Large intestine (tissue), 3 donors: ENCODE data around the gene CREB1. TPM values are rescaled to one million over a fixed set of nuclear protein-coding genes. Genes with fewer than 3 reads are reported as not detected.
"Not testable (repeated sequence)": the region's sequence is repeated elsewhere in the genome, so short reads cannot be mapped to it uniquely, and the experiment has no call there.

Experiments used
- DNase-seq, 2 donors: peaks; one replicate each; pipeline versions ENCODE4 v3.0.0 to v3.0.0-alpha.2; 2013
- H3K27ac ChIP-seq: one replicate; pipeline ENCODE4 v1.5.1; 2013; ENCODE audit warnings: low read length
- H3K27me3 ChIP-seq: 2 replicates; pipeline ENCODE4 v1.6.1; 2013; ENCODE audit warnings: low read length; ENCODE audit not compliant: control insufficient read depth, insufficient read depth
- H3K36me3 ChIP-seq: 2 replicates; pipeline ENCODE4 v1.6.1; 2013; ENCODE audit warnings: low read length; ENCODE audit not compliant: control insufficient read depth, insufficient read depth
- H3K4me1 ChIP-seq: one replicate; pipeline ENCODE4 v1.6.1; 2013; ENCODE audit warnings: low read length; ENCODE audit not compliant: control insufficient read depth, insufficient read depth
- H3K4me3 ChIP-seq: one replicate; pipeline ENCODE4 v1.5.1; 2013; ENCODE audit warnings: low read length
- H3K9me3 ChIP-seq: one replicate; pipeline ENCODE4 v1.6.1; 2013; ENCODE audit warnings: mild to moderate bottlenecking, low read depth, low read length, moderate library complexity; ENCODE audit not compliant: control insufficient read depth
- WGBS: methylation state at CpG from one replicate; pipeline ENCODE4 v1.1.5; 2013; ENCODE audit warnings: low lambda C conversion rate; ENCODE audit not compliant: insufficient coverage; 5-methylcytosine and 5-hydroxymethylcytosine counted together
- polyA plus RNA-seq: library from polyadenylated mRNA; unstranded; fragments of 120-200 nt; gene quantifications from one replicate; pipeline ENCODE4 v1.2.1, GENCODE V29; 2013

The CREB1 gene
- polyA plus RNA-seq, 1 donor, result 37.5 TPM

- Histone ChIP-seq H3K27ac (no peak overlapping the region), H3K36me3 (no peaks in the 10 kb centered on the region), H3K4me1 (no peaks in the 10 kb centered on the region), H3K27me3 (no peaks in the 10 kb centered on the region), H3K9me3 (no peaks in the 10 kb centered on the region), H3K4me3 (no peak overlapping the region)
- DNase-seq, result no peak
- no CpG with 5 or more reads among the region's 4 CpGs for WGBS
Observed at GRCh38 chr2:207489251-207489650, 40.5 kb upstream of the CREB1 start.

GRCh38 chr2:207490441-207490840, 39.3 kb upstream of the CREB1 start:
- H3K27me3 ChIP-seq, result no peaks in the 10 kb centered on the region
- no peaks in the 10 kb centered on the region for H3K36me3 ChIP-seq
- no peak for DNase-seq
- no peaks in the 10 kb centered on the region for H3K4me1 ChIP-seq
- H3K27ac ChIP-seq, result no peak overlapping the region
- H3K9me3 ChIP-seq, result no peaks in the 10 kb centered on the region
- no peak overlapping the region for H3K4me3 ChIP-seq
- 100% methylated on average over 3 of the region's 3 CpGs for WGBS

DNA sequence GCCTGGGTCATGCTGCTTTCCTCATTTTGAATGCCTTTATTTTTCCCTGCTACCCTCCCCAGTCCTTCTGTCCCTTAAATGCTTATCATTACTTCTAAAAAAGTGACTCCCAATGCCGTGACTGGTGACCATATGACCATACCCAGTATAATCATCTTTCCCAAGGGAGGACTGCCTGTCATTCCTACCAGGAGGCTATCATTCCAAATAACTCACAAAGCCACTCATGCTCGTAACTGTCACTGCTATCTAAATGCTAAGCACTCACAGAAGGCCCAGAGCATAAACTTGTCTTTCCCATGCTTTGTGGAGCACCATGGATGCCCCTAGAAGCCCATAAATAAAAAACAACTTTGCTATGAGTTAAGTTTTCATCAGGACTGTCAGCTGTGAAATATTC, 38.7 kb upstream of the CREB1 start:
- Histone ChIP-seq H3K4me3 (no peak overlapping the region), H3K4me1 (no peaks in the 10 kb centered on the region), H3K27ac (no peak overlapping the region), H3K9me3 (no peaks in the 10 kb centered on the region), H3K36me3 (no peaks in the 10 kb centered on the region), H3K27me3 (no peaks in the 10 kb centered on the region)
- no CpG with 5 or more reads among the region's 2 CpGs for WGBS
- DNase-seq, result no peak

DNA sequence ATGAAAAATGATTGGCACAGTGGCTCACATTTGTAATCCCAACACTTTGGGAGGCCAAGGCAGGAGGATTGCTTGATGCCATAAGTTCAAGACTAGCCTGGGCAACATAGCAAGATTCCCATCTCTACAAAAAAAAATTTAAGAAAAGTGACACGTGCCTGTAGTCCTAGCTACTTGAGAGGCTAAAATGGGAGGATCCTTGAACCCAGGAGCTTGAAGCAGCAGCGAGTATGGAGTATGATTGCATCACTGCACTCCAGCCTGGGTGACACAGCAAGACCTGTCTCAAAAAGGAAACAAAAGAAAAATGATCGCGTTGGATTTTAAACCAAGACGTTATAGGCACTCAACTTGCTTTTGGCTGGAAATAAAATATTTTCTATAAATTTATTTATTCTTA, 37.8 kb upstream of the CREB1 start:
- no peak for DNase-seq
- Histone ChIP-seq H3K27me3 (peaks cover 2% of the 10 kb centered on the region), H3K9me3 (no peaks in the 10 kb centered on the region), H3K4me1 (no peaks in the 10 kb centered on the region), H3K36me3 (no peaks in the 10 kb centered on the region), H3K4me3 (no peak overlapping the region), H3K27ac (no peak overlapping the region)
- 78% methylated on average over 2 of the region's 5 CpGs for WGBS

GRCh38 chr2:207492461-207492860, 37.3 kb upstream of the CREB1 start:
- WGBS, result no CpG with 5 or more reads among the region's 1 CpG

GRCh38 chr2:207494137-207494536, 35.6 kb upstream of the CREB1 start:
- Histone ChIP-seq H3K27ac (no peak overlapping the region), H3K9me3 (no peaks in the 10 kb centered on the region), H3K4me3 (no peak overlapping the region), H3K4me1 (no peaks in the 10 kb centered on the region), H3K27me3 (peaks cover 2% of the 10 kb centered on the region), H3K36me3 (no peaks in the 10 kb centered on the region)
- no CpG with 5 or more reads among the region's 1 CpG for WGBS
- DNase-seq, result no peak

More at GRCh38 chr2:207492461-207492860, 37.3 kb upstream of the CREB1 start:
- DNase-seq, result no peak
- no peaks in the 10 kb centered on the region for H3K36me3 ChIP-seq
- H3K4me3 ChIP-seq, result no peak overlapping the region
- peaks cover 2% of the 10 kb centered on the region for H3K27me3 ChIP-seq
- no peak overlapping the region for H3K27ac ChIP-seq
- H3K4me1 ChIP-seq, result no peaks in the 10 kb centered on the region
- H3K9me3 ChIP-seq, result no peaks in the 10 kb centered on the region

DNA sequence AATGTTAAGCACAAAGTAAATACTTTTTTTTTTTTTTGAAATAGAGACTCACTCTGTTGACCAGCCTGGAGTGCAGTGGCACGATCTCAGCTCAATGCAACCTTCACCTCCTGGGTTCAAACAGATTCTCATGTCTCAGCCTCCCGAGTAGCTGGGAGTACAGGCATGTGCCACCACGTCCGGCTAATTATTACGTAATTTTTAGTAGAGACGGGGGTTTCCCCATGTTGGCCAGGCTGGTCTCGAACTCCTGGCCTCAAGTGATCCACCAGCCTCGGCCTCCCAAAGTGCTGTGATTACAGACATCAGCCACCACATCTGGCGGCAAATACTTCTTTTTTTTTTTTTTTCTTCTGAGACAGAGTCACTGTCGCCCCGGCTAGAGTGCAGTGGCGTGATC, 32.8 kb upstream of the CREB1 start:
- whole genome bisulfite sequencing, result no CpG with 5 or more reads among the region's 12 CpGs
- DNase-seq, H3K36me3 ChIP-seq, H3K9me3 ChIP-seq, H3K4me1 ChIP-seq, H3K27ac ChIP-seq, H3K27me3 ChIP-seq, H3K4me3 ChIP-seq: not testable (repeated sequence)

DNA sequence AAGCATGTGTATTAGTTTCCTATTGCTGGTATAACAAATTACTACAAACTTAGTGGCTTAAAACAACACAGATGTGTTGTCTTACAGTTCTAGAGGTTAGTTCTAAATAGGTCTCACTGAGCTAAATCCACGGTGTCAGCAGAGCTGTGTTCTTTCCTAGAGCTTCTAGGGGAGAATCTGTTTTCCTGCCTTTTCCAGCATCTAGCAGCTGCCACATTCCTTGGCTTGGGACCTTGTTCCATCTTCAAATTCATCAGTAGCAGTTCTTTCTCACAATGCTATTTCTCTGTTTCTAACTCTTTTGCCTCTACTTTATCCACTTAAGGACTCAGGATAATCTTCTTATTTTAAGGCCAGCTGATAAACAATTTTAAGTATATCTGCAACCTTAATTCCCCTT, 32.2 kb upstream of the CREB1 start:
- H3K4me3 ChIP-seq, result no peak overlapping the region
- no peak overlapping the region for H3K27ac ChIP-seq
- H3K9me3 ChIP-seq, result no peaks in the 10 kb centered on the region
- H3K36me3 ChIP-seq, result no peaks in the 10 kb centered on the region
- no CpG with 5 or more reads among the region's 1 CpG for WGBS
- peaks cover 2% of the 10 kb centered on the region for H3K27me3 ChIP-seq
- DNase-seq, result no peak
- no peaks in the 10 kb centered on the region for H3K4me1 ChIP-seq

DNA sequence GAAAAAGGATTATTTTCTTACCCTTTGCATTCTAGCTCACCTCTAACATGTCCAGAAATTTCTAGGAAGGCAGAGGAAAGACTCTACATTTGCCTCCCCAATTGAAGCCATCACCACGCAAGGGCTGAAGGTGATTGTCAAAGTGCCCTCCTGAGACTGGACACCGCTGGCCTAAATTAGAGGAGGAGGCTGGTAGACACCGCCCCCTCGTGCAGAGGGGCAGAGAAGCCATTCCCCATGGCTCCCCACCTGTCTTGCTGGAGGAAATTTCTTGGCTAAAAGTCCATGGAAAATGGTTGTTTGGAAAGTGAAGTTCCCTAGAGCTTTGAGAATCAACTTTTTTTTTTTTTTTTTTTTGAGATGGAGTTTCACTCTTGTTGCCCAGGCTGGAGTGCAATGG, 31.3 kb upstream of the CREB1 start:
- no CpG with 5 or more reads among the region's 4 CpGs for WGBS

GRCh38 chr2:207499114-207499513, 30.6 kb upstream of the CREB1 start:
- H3K27me3 ChIP-seq, result peaks cover 2% of the 10 kb centered on the region
- H3K9me3 ChIP-seq, result no peaks in the 10 kb centered on the region
- whole genome bisulfite sequencing, result no CpG with 5 or more reads among the region's 1 CpG
- no peak overlapping the region for H3K4me3 ChIP-seq
- DNase-seq, result no peak
- no peaks in the 10 kb centered on the region for H3K36me3 ChIP-seq
- no peak overlapping the region for H3K27ac ChIP-seq
- H3K4me1 ChIP-seq, result no peaks in the 10 kb centered on the region

More for the DNA sequence above, 31.3 kb upstream of the CREB1 start:
- H3K9me3 ChIP-seq, result no peaks in the 10 kb centered on the region
- DNase-seq, result no peak
- H3K4me1 ChIP-seq, result no peaks in the 10 kb centered on the region
- no peak overlapping the region for H3K27ac ChIP-seq
- peaks cover 2% of the 10 kb centered on the region for H3K27me3 ChIP-seq
- H3K4me3 ChIP-seq, result no peak overlapping the region
- H3K36me3 ChIP-seq, result no peaks in the 10 kb centered on the region

DNA sequence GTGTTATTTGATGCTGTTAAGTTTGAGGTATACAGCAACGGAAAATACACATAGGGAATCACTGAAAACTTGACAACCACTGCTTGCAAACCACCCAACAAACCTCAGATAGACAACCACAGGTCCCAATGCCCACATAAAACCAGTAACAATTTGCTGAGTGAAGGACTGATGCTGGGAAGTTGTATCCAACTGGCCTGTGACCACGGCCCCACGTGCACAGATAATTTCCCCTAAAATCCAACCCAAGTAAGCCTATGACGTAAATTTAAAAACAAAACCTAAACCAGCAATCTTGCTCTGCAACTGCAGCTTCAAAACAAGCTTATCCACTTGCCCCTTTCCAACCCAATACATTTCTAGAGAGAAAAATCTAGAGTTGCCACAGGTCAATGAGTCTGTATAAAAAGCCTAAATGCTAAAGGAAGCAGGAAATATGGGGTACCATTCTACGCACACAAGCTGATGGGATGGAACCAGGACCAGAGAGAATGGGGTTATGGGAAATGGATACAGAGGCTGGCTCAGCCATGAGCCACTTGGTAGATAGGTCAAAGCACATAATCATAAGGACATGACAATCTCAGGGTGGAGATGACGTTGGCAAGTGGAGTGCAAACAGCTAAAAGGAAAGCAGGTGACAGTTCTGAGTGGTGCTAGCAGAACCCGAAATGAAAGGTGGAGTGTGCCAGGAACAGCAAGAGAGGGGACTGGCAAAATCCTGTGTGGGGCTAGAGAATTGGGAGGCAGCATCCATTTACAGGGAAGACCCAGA, 27.8 kb upstream of the CREB1 start:
- H3K36me3 ChIP-seq, result no peaks in the 10 kb centered on the region
- 100% methylated on average over 1 of the region's 7 CpGs for WGBS
- no peak overlapping the region for H3K27ac ChIP-seq

More for the DNA sequence above, 27.8 kb upstream of the CREB1 start:
- Histone ChIP-seq H3K27me3 (no peaks in the 10 kb centered on the region), H3K4me1 (no peaks in the 10 kb centered on the region), H3K4me3 (no peak overlapping the region), H3K9me3 (no peaks in the 10 kb centered on the region)
- DNase-seq, result no peak
